Aorta (tissue), 5 donors: ENCODE measurements around the gene PDE4C. TPM values are rescaled to one million over a fixed set of nuclear protein-coding genes. Genes with fewer than 3 reads are reported as not detected.

Experiments used
- ATAC-seq: fragments of 200-7000 bp; cut with Tn5 transposase; one replicate; pipeline ENCODE4 v1.9.1; 2022; ENCODE audit warnings: moderate library complexity; ENCODE audit not compliant: low FRiP score
- DNase-seq, 2 donors: peaks; one replicate each; pipeline ENCODE4 v3.0.0-alpha.2; 2020
- H3K27ac ChIP-seq, 2 donors: one replicate each; pipeline ENCODE4 v1.5.1; 2013; ENCODE audit warnings: low read length in 2 of 2, mild to moderate bottlenecking in 2 of 2, moderate library complexity in 2 of 2, control low read depth in 1 of 2, inconsistent platforms in 1 of 2, low read depth in 1 of 2
- H3K27me3 ChIP-seq, 2 donors: one replicate each; pipeline ENCODE4 v1.6.1; 2013; ENCODE audit warnings: control low read depth in 1 of 2, low read length in 1 of 2, mild to moderate bottlenecking in 1 of 2, moderate library complexity in 1 of 2; ENCODE audit not compliant: insufficient read depth in 2 of 2, control insufficient read depth in 1 of 2
- H3K36me3 ChIP-seq, 2 donors: one replicate each; pipeline ENCODE4 v1.6.1; 2013; ENCODE audit warnings: control low read depth in 1 of 2, low read length in 1 of 2, mild to moderate bottlenecking in 1 of 2; ENCODE audit not compliant: insufficient read depth in 2 of 2, control insufficient read depth in 1 of 2
- H3K4me1 ChIP-seq, 2 donors: one replicate each; pipeline ENCODE4 v1.6.1; 2013; ENCODE audit warnings: low read length in 2 of 2, control low read depth in 1 of 2, mild to moderate bottlenecking in 1 of 2, moderate library complexity in 1 of 2; ENCODE audit not compliant: insufficient read depth in 2 of 2, control insufficient read depth in 1 of 2
- H3K4me3 ChIP-seq, 2 donors: one replicate each; pipeline ENCODE4 v1.5.1; 2013; ENCODE audit warnings: low read length in 2 of 2, control low read depth in 1 of 2, mild to moderate bottlenecking in 1 of 2
- H3K9me3 ChIP-seq: one replicate; pipeline ENCODE4 v1.6.1; 2013; ENCODE audit warnings: mild to moderate bottlenecking, low read length; ENCODE audit not compliant: control insufficient read depth
- WGBS, 2 donors: extraction: QIAGEN DNeasy Blood & Tissue Kit; methylation state at CpG; one replicate each; pipeline ENCODE4 v1.1.7; 2013; 5-methylcytosine and 5-hydroxymethylcytosine counted together
- intact Hi-C, 2 donors: fragments of 100-400 bp; cut with DNase I; formaldehyde crosslinking; loops; one replicate each; pipeline versions ENCODE4 v1.14.2 to v1.15.0; 2022
- polyA plus RNA-seq, 2 donors: library from polyadenylated mRNA; stranded (reverse); fragments of 200-250 nt; gene quantifications; one replicate each; pipeline ENCODE4 v1.2.3, GENCODE V29; 2013
- total RNA-seq, 2 donors: library from RNA; stranded (reverse); fragmentation: NEBNext Ultra II Directional; extraction: Animal tissue kit (Norgen Biotek cat#: 25700); gene quantifications; one replicate each; pipeline ENCODE4 v1.2.1, GENCODE V29; 2021
- donor health status: healthy with polysubstance abuse.
- donor health status: Bipolar disorder and iron deficiency.
- donor health status: DM: no; HTN: no; CAD: no.
- donor health status: DM: no; HTN: no; CAD: no.
- donor health status: DM: yes; HTN: yes; CAD: no.

Gene PDE4C
- total and polyA plus RNA-seq, 4 donors: 0.03 to 2.3 (median 0.96) TPM

GRCh38 chr19:18208098-18208951, 17.9 kb downstream of the PDE4C start:
- WGBS, 2 donors: 13% methylated on average over 32 of the region's 32 CpGs
- no peak overlapping the region for H3K27ac ChIP-seq
- no peaks in the 10 kb centered on the region for H3K9me3 ChIP-seq
- no peak overlapping the region for H3K4me3 ChIP-seq
- ATAC-seq (no peak), DNase-seq (peak; percentile 70 to 83)
- intact Hi-C loops: loop anchor here (5.0 to 10.0 kb wide), 3 partner anchors 44 to 206 kb away; partner anchors contain the start of genes LSM4 (in 1 of the 2) and SSBP4 (in 1 of the 2)
- H3K36me3 ChIP-seq: no peaks in the 10 kb centered on the region
- H3K4me1 ChIP-seq: peaks cover 0 to 3% of the 10 kb centered on the region in 2 donors
- no peaks in the 10 kb centered on the region for H3K27me3 ChIP-seq

- no peak for ATAC-seq
- peaks cover 0 to 3% of the 10 kb centered on the region in 2 donors for H3K4me1 ChIP-seq
- no peak overlapping the region for H3K4me3 ChIP-seq
- intact Hi-C loops: loop anchor here (5.0 to 10.0 kb wide), 3 partner anchors 46 to 209 kb away; partner anchors contain the start of genes LSM4 (in 1 of the 2) and SSBP4 (in 1 of the 2)
- H3K27ac ChIP-seq: no peak overlapping the region
- H3K9me3 ChIP-seq: no peaks in the 10 kb centered on the region
- H3K36me3 ChIP-seq: no peaks in the 10 kb centered on the region
- no peak for DNase-seq
- H3K27me3 ChIP-seq: no peaks in the 10 kb centered on the region
- 92 to 94% methylated on average over 12 of the region's 12 CpGs for WGBS, 2 donors
These were observed 20.2 kb downstream of the PDE4C start for GRCh38 chr19:18206018-18206417.

GRCh38 chr19:18205200-18205892, 20.9 kb downstream of the PDE4C start:
- H3K4me3 ChIP-seq: peak overlapping the region; percentile 41 to 66
- no peaks in the 10 kb centered on the region for H3K36me3 ChIP-seq
- H3K27ac ChIP-seq: peak overlapping the region in 1 of 2 donors; percentile 87
- DNase-seq (peak; percentile 89 to 94), ATAC-seq (peak; percentile 51)
- intact Hi-C loops: loop anchor here (5.0 to 10.0 kb wide), 3 partner anchors 47 to 209 kb away; partner anchors contain the start of genes LSM4 (in 1 of the 2) and SSBP4 (in 1 of the 2)
- no peaks in the 10 kb centered on the region for H3K9me3 ChIP-seq
- peaks cover 0 to 3% of the 10 kb centered on the region in 2 donors for H3K4me1 ChIP-seq
- H3K27me3 ChIP-seq: no peaks in the 10 kb centered on the region
- 20 to 21% methylated on average over 36 of the region's 36 CpGs for WGBS, 2 donors

GRCh38 chr19:18204394-18205199, 21.6 kb downstream of the PDE4C start:
- peak in 1 of 2 donors; percentile 62 for DNase-seq
- peak; percentile 53 for ATAC-seq
- H3K4me3 ChIP-seq: peak overlapping the region; percentile 41 to 66
- H3K4me1 ChIP-seq: peaks cover 0 to 3% of the 10 kb centered on the region in 2 donors
- no peaks in the 10 kb centered on the region for H3K9me3 ChIP-seq
- no peaks in the 10 kb centered on the region for H3K27me3 ChIP-seq
- 1% methylated on average over 22 of the region's 22 CpGs for WGBS, 2 donors
- intact Hi-C loops: loop anchor here (1.0 to 10.0 kb wide), 4 partner anchors 11 to 210 kb away; partner anchors contain the start of genes LSM4 (in 1 of the 2), MPV17L2 (in 1 of the 2) and SSBP4 (in 1 of the 2)
- H3K27ac ChIP-seq: peak overlapping the region; percentile 72 to 87
- no peaks in the 10 kb centered on the region for H3K36me3 ChIP-seq

GRCh38 chr19:18203863-18204393, 22.3 kb downstream of the PDE4C start, which contains the start of gene RAB3A:
Gene RAB3A, minus strand, starts transcription at chr19:18204042. Its CDS starts 1,302 bp downstream, at chr19:18202740.
- intact Hi-C loops: loop anchor here in 1 of 2 donors (1.0 to 10.0 kb wide), 2 partner anchors 11 to 211 kb away; partner anchors contain the start of genes MPV17L2 and SSBP4
- Histone ChIP-seq H3K4me3 (peak within 1 kb of the TSS; percentile 41 to 66), H3K36me3 (no peaks in the 10 kb centered on the region), H3K9me3 (no peaks in the 10 kb centered on the region), H3K27ac (peak within 1 kb of the TSS; percentile 72 to 87), H3K27me3 (no peaks in the 10 kb centered on the region), H3K4me1 (peaks cover 0 to 3% of the 10 kb centered on the region in 2 donors)
- peak; percentile 100 for DNase-seq
- 0 to 1% methylated on average over 45 to 50 of the region's 50 CpGs for WGBS, 2 donors
- peak; percentile 98 for ATAC-seq

- DNase-seq: peak in 1 of 2 donors; percentile 85
- H3K4me3 ChIP-seq: peak overlapping the region; percentile 22 to 30
- no peaks in the 10 kb centered on the region for H3K27me3 ChIP-seq
- H3K27ac ChIP-seq: no peak overlapping the region
- peaks cover 0 to 3% of the 10 kb centered on the region in 2 donors for H3K4me1 ChIP-seq
- H3K9me3 ChIP-seq: no peaks in the 10 kb centered on the region
- H3K36me3 ChIP-seq: no peaks in the 10 kb centered on the region
- WGBS, 2 donors: 1% methylated on average over 38 of the region's 38 CpGs
- peak; percentile 1 for ATAC-seq
- intact Hi-C loops: loop anchor here in 1 of 2 donors (10.0 kb wide), 1 partner anchor 211 kb away; the partner anchor contains the start of gene SSBP4
These were observed 22.8 kb downstream of the PDE4C start for GRCh38 chr19:18203408-18203862.

- ATAC-seq (no peak), DNase-seq (peak; percentile 65 to 82)
- H3K27ac ChIP-seq: no peak overlapping the region
- H3K4me3 ChIP-seq: no peak overlapping the region
- intact Hi-C loops: loop anchor here in 1 of 2 donors (10.0 kb wide), 1 partner anchor 212 kb away; the partner anchor contains the start of gene SSBP4
- no peaks in the 10 kb centered on the region for H3K36me3 ChIP-seq
- H3K4me1 ChIP-seq: peaks cover 0 to 3% of the 10 kb centered on the region in 2 donors
- H3K27me3 ChIP-seq: no peaks in the 10 kb centered on the region
- WGBS, 2 donors: 6 to 8% methylated on average over 31 to 32 of the region's 32 CpGs
- H3K9me3 ChIP-seq: no peaks in the 10 kb centered on the region
These were observed 23.3 kb downstream of the PDE4C start for GRCh38 chr19:18202778-18203407.
